ENCODE results near the gene MTARC2. TPM values are rescaled to one million over a fixed set of nuclear protein-coding genes. Genes with fewer than 3 reads are reported as not detected.

The MTARC2 gene
- total and polyA plus RNA-seq, 2 donors (not counting 1 experiment from before 2014, with no cell fraction given) = 12.6 to 14.5 TPM

DNA sequence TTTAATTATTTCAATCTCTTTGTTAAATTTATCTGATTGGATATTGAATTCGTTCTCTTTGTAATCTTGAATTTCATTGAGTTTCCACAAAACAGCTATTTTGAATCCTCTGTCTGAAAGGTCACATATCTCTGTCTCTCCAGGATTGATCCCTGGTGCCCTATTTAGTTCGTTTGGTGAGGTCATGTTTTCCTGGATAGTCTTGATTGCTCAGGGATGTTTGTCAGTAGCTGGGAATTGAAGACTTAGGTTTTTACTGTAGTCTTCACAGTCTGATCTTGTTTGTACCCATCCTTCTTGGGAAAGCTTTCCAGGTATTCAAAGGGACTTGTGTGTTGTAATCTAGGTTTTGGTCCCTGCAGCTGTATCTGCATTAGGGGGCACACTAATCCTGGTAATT, 6.8 kb upstream of the MTARC2 start:
- Histone ChIP-seq H3K9me3 (ENCODE audit: control insufficient read depth, insufficient read depth, low read depth, low read length) (no peaks in the 10 kb centered on the region), H3K9ac (ENCODE audit: insufficient read depth, low read length) (no peak overlapping the region), H3K36me3 (ENCODE audit: control insufficient read depth, insufficient read depth, low read length) (no peaks in the 10 kb centered on the region), H2AFZ (ENCODE audit: low read length) (no peak overlapping the region), H3K27ac (ENCODE audit: insufficient read depth, low read length) (no peak overlapping the region), H3K4me1 (ENCODE audit: control insufficient read depth, extremely low read depth, insufficient read depth, low read length) (no peaks in the 10 kb centered on the region), H3K27me3 (ENCODE audit: control insufficient read depth, insufficient read depth, low read length) (no peaks in the 10 kb centered on the region), H3K79me2 (ENCODE audit: control insufficient read depth, insufficient read depth, low read length) (no peaks in the 10 kb centered on the region), H4K20me1 (ENCODE audit: control insufficient read depth, extremely low read depth, insufficient read depth, low read length) (no peaks in the 10 kb centered on the region), H3K4me3 (replicated peaks in 1 of 4; ENCODE audit: control extremely low read depth in 1 of 4, insufficient read depth in 1 of 4, low read depth in 3 of 4, low read length in 4 of 4) (no peak overlapping the region), H3K4me2 (ENCODE audit: extremely low read depth, insufficient read depth, low read length) (no peak overlapping the region)
- DNase-seq (ENCODE audit: low read depth in 2 of 2) = no peak
- no peak for TF ChIP-seq EZH2 (IDR thresholded peaks at IDR 0.05; ENCODE audit: low read length, missing control alignments)
- TF ChIP-seq, protein P1, sequence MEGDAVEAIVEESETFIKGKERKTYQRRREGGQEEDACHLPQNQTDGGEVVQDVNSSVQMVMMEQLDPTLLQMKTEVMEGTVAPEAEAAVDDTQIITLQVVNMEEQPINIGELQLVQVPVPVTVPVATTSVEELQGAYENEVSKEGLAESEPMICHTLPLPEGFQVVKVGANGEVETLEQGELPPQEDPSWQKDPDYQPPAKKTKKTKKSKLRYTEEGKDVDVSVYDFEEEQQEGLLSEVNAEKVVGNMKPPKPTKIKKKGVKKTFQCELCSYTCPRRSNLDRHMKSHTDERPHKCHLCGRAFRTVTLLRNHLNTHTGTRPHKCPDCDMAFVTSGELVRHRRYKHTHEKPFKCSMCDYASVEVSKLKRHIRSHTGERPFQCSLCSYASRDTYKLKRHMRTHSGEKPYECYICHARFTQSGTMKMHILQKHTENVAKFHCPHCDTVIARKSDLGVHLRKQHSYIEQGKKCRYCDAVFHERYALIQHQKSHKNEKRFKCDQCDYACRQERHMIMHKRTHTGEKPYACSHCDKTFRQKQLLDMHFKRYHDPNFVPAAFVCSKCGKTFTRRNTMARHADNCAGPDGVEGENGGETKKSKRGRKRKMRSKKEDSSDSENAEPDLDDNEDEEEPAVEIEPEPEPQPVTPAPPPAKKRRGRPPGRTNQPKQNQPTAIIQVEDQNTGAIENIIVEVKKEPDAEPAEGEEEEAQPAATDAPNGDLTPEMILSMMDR (conservative IDR thresholded peaks at IDR 0.05 in 1 of 2, IDR thresholded peaks at IDR 0.05 in 1 of 2; ENCODE audit: low read depth in 1 of 2, low read length in 2 of 2) = no peak

DNA sequence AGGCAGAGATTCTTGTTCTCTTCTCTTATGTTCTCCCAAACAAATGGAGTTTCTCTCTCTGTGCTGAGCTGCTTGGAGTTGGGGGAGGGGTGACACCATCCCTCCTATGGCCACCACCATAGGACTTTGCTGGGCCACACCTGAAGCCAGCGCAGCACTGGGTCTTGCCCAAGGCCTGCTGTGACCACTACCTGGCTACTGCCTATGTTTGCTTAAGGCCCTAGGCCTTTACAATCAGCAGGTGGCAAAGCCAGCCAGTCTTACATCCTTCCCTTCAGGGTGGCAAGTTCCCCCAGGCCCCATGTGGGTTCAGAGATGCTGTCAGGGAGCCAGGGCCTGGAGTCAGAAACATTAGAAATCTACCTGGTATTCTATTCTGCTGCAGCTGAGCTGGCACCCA, 6.3 kb upstream of the MTARC2 start:
- DNase-seq (ENCODE audit: low read depth in 2 of 2) = no peak
- no peak overlapping the region for H2AFZ ChIP-seq (ENCODE audit: low read length)
- no peak overlapping the region for H3K4me2 ChIP-seq (ENCODE audit: extremely low read depth, insufficient read depth, low read length)
- no peaks in the 10 kb centered on the region for H3K79me2 ChIP-seq (ENCODE audit: control insufficient read depth, insufficient read depth, low read length)
- H3K4me1 ChIP-seq (ENCODE audit: control insufficient read depth, extremely low read depth, insufficient read depth, low read length) = no peaks in the 10 kb centered on the region
- no peaks in the 10 kb centered on the region for H3K36me3 ChIP-seq (ENCODE audit: control insufficient read depth, insufficient read depth, low read length)
- no peaks in the 10 kb centered on the region for H3K27me3 ChIP-seq (ENCODE audit: control insufficient read depth, insufficient read depth, low read length)
- no peak for TF ChIP-seq EZH2 (IDR thresholded peaks at IDR 0.05; ENCODE audit: low read length, missing control alignments)
- TF ChIP-seq, protein P1 (conservative IDR thresholded peaks at IDR 0.05 in 1 of 2, IDR thresholded peaks at IDR 0.05 in 1 of 2; ENCODE audit: low read depth in 1 of 2, low read length in 2 of 2) = no peak
- H3K27ac ChIP-seq (ENCODE audit: insufficient read depth, low read length) = no peak overlapping the region
- H3K4me3 ChIP-seq (replicated peaks in 1 of 4; ENCODE audit: control extremely low read depth in 1 of 4, insufficient read depth in 1 of 4, low read depth in 3 of 4, low read length in 4 of 4) = no peak overlapping the region
- no peaks in the 10 kb centered on the region for H3K9me3 ChIP-seq (ENCODE audit: control insufficient read depth, insufficient read depth, low read depth, low read length)
- H4K20me1 ChIP-seq (ENCODE audit: control insufficient read depth, extremely low read depth, insufficient read depth, low read length) = no peaks in the 10 kb centered on the region
- no peak overlapping the region for H3K9ac ChIP-seq (ENCODE audit: insufficient read depth, low read length)

DNA sequence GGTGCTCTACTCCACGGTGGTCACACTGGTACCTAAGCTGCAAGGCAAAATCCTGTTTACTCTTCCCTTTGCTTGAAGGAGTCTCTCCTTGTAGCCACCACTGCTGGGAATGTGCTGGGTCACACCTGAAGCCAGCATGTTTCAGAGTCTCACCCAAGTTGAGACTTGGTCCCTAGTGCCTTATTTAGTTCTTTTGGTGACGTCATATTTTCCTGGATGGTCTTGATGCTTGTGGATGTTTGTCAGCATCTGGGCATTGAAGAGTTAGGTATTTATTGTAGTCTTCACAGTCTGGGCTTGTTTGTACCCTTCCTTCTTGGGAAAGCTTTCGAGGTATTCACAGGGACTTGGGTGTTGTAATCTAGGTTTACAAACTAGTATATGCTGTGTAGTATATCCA, 5.6 kb upstream of the MTARC2 start:
- Histone ChIP-seq H3K9ac (ENCODE audit: insufficient read depth, low read length) (no peak overlapping the region), H4K20me1 (ENCODE audit: control insufficient read depth, extremely low read depth, insufficient read depth, low read length) (no peaks in the 10 kb centered on the region)
- no peak for DNase-seq (ENCODE audit: low read depth in 2 of 2)

More for the DNA sequence above, 5.6 kb upstream of the MTARC2 start:
- Histone ChIP-seq H3K4me2 (ENCODE audit: extremely low read depth, insufficient read depth, low read length) (no peak overlapping the region), H2AFZ (ENCODE audit: low read length) (no peak overlapping the region), H3K4me1 (ENCODE audit: control insufficient read depth, extremely low read depth, insufficient read depth, low read length) (no peaks in the 10 kb centered on the region), H3K79me2 (ENCODE audit: control insufficient read depth, insufficient read depth, low read length) (no peaks in the 10 kb centered on the region), H3K27ac (ENCODE audit: insufficient read depth, low read length) (no peak overlapping the region), H3K36me3 (ENCODE audit: control insufficient read depth, insufficient read depth, low read length) (no peaks in the 10 kb centered on the region), H3K9me3 (ENCODE audit: control insufficient read depth, insufficient read depth, low read depth, low read length) (no peaks in the 10 kb centered on the region), H3K4me3 (replicated peaks in 1 of 4; ENCODE audit: control extremely low read depth in 1 of 4, insufficient read depth in 1 of 4, low read depth in 3 of 4, low read length in 4 of 4) (no peak overlapping the region), H3K27me3 (ENCODE audit: control insufficient read depth, insufficient read depth, low read length) (no peaks in the 10 kb centered on the region)
- no peak for TF ChIP-seq EZH2 (IDR thresholded peaks at IDR 0.05; ENCODE audit: low read length, missing control alignments)
- TF ChIP-seq, protein P1 (conservative IDR thresholded peaks at IDR 0.05 in 1 of 2, IDR thresholded peaks at IDR 0.05 in 1 of 2; ENCODE audit: low read depth in 1 of 2, low read length in 2 of 2) = no peak
